Endodermal cell (in vitro differentiated cells): ENCODE data around the gene PRKCZ. TPM values are rescaled to one million over a fixed set of nuclear protein-coding genes. Genes with fewer than 3 reads are reported as not detected.

ENCODE experiments used
- DNase-seq: peaks from one replicate; pipeline ENCODE4 v3.0.0-alpha.2; 2017
- H3K27ac ChIP-seq: 2 replicates; pipeline ENCODE4 v1.5.1; 2013; ENCODE audit warnings: mild to moderate bottlenecking, low read depth, low read length, moderate library complexity
- H3K27me3 ChIP-seq: 2 replicates; pipeline ENCODE4 v1.6.1; 2013; ENCODE audit warnings: mild to moderate bottlenecking, low read length, moderate library complexity; ENCODE audit not compliant: insufficient read depth, control insufficient read depth, poor library complexity, severe bottlenecking
- H3K36me3 ChIP-seq: 2 replicates; pipeline ENCODE4 v1.7.0; 2013; ENCODE audit warnings: mild to moderate bottlenecking, low read length, moderate library complexity; ENCODE audit not compliant: control insufficient read depth, insufficient read depth
- H3K4me1 ChIP-seq: one replicate; pipeline ENCODE4 v1.7.0; 2013; ENCODE audit warnings: low read length; ENCODE audit not compliant: control insufficient read depth, insufficient read depth
- H3K4me3 ChIP-seq: 2 replicates; pipeline ENCODE4 v1.5.1; 2013; ENCODE audit warnings: mild to moderate bottlenecking, low read length, moderate library complexity
- H3K9ac ChIP-seq: 2 replicates; pipeline ENCODE4 v1.6.1; 2013; ENCODE audit warnings: mild to moderate bottlenecking, low read length, moderate library complexity; ENCODE audit not compliant: poor library complexity, severe bottlenecking; ENCODE audit errors: extremely low read depth
- H3K9me3 ChIP-seq: 2 replicates; pipeline ENCODE4 v1.6.1; 2013; ENCODE audit warnings: mild to moderate bottlenecking, low read length, moderate library complexity; ENCODE audit not compliant: control insufficient read depth
- H3K27ac Mint-ChIP-seq: 2 replicates; pipeline ENCODE4 v1.8.0; 2020; ENCODE audit warnings: mixed read lengths
- H3K27me3 Mint-ChIP-seq: 2 replicates; pipeline ENCODE4 v1.8.0; 2021; ENCODE audit warnings: mild to moderate bottlenecking, mixed read lengths; ENCODE audit not compliant: insufficient read depth
- H3K36me3 Mint-ChIP-seq: 2 replicates; pipeline ENCODE4 v1.8.0; 2020; ENCODE audit warnings: low read depth, mixed read lengths
- H3K4me1 Mint-ChIP-seq: 2 replicates; pipeline ENCODE4 v1.8.0; 2020; ENCODE audit warnings: mixed read lengths
- H3K4me3 Mint-ChIP-seq: 2 replicates; pipeline ENCODE4 v1.8.0; 2020; ENCODE audit warnings: mild to moderate bottlenecking, moderate library complexity, mixed read lengths
- H3K9me3 Mint-ChIP-seq: 2 replicates; pipeline ENCODE4 v1.8.0; 2020; ENCODE audit warnings: mild to moderate bottlenecking, mixed read lengths
- CTCF ChIP-seq: fragments of 200-600 bp; sonication (generic); conservative IDR thresholded peaks from 2 replicates; pipeline ENCODE4 v1.5.0; 2021; ENCODE audit warnings: antibody characterized with exemption, mild to moderate bottlenecking
- whole genome bisulfite sequencing, 2 experiments: methylation state at CpG; one replicate each; pipeline versions ENCODE4 v1.1.5 to v1.1.7; 2013; ENCODE audit warnings: missing lambda C conversion rate in 2 of 2, mixed read lengths in 1 of 2; ENCODE audit not compliant: insufficient coverage in 1 of 2, insufficient read length in 1 of 2; 5-methylcytosine and 5-hydroxymethylcytosine counted together
- total RNA-seq, 2 donors: library from RNA; stranded (reverse); fragmentation: NEBNext Ultra II Directional in 1 of 2; extraction: Animal tissue kit (Norgen Biotek cat#: 25700) in 1 of 2; gene quantifications; 2 replicates in 1 of 2; 3 replicates in 1 of 2; pipeline ENCODE4 v1.2.1, GENCODE V29; 2021

The PRKCZ gene
- total RNA-seq, 2 donors from 2014 or later = 49.9 to 68.5 TPM

GRCh38 chr1:2209400-2210083, 159.3 kb downstream of the PRKCZ start:
- WGBS, 2 experiments = 90 to 97% methylated on average over 11 to 18 of the region's 18 CpGs
- Histone ChIP-seq H3K9ac (no peak overlapping the region), H3K4me1 (peaks cover 10% of the 10 kb centered on the region), H3K36me3 (no peaks in the 10 kb centered on the region), H3K4me3 (no peak overlapping the region), H3K27me3 (peaks cover 8% of the 10 kb centered on the region), H3K9me3 (no peaks in the 10 kb centered on the region), H3K27ac (no peak overlapping the region)
- no peak for TF ChIP-seq CTCF
- H3K27ac Mint-ChIP-seq = peak overlapping the region; percentile 64
- peaks cover 12% of the 10 kb centered on the region for H3K27me3 Mint-ChIP-seq
- peaks cover 22% of the 10 kb centered on the region for H3K4me1 Mint-ChIP-seq
- H3K4me3 Mint-ChIP-seq = no peak overlapping the region
- no peaks in the 10 kb centered on the region for H3K36me3 Mint-ChIP-seq
- peak; percentile 61 for DNase-seq
- no peaks in the 10 kb centered on the region for H3K9me3 Mint-ChIP-seq

- Mint-ChIP-seq H3K36me3 (no peaks in the 10 kb centered on the region), H3K9me3 (no peaks in the 10 kb centered on the region), H3K27ac (peak overlapping the region; percentile 64), H3K4me3 (no peak overlapping the region), H3K27me3 (peaks cover 12% of the 10 kb centered on the region), H3K4me1 (peaks cover 22% of the 10 kb centered on the region)
- Histone ChIP-seq H3K27me3 (peaks cover 8% of the 10 kb centered on the region), H3K4me1 (peaks cover 10% of the 10 kb centered on the region), H3K36me3 (no peaks in the 10 kb centered on the region), H3K9ac (no peak overlapping the region), H3K27ac (no peak overlapping the region), H3K4me3 (no peak overlapping the region), H3K9me3 (no peaks in the 10 kb centered on the region)
- DNase-seq = peak; percentile 66
- TF ChIP-seq CTCF = no peak
- 84 to 95% methylated on average over 5 to 16 of the region's 19 CpGs for WGBS, 2 experiments
These were observed 160.0 kb downstream of the PRKCZ start for GRCh38 chr1:2210084-2210653.

- H3K4me3 ChIP-seq = no peak overlapping the region
- 95 to 97% methylated on average over 5 to 13 of the region's 13 CpGs for WGBS, 2 experiments
- no peaks in the 10 kb centered on the region for H3K36me3 ChIP-seq
- H3K9me3 ChIP-seq = no peaks in the 10 kb centered on the region
- no peaks in the 10 kb centered on the region for H3K9me3 Mint-ChIP-seq
- DNase-seq = peak; percentile 66
- H3K27ac ChIP-seq = no peak overlapping the region
- H3K9ac ChIP-seq = no peak overlapping the region
- H3K27me3 Mint-ChIP-seq = peaks cover 12% of the 10 kb centered on the region
- no peak for TF ChIP-seq CTCF
- H3K4me1 Mint-ChIP-seq = peaks cover 22% of the 10 kb centered on the region
- H3K27me3 ChIP-seq = peaks cover 6% of the 10 kb centered on the region
- H3K4me3 Mint-ChIP-seq = no peak overlapping the region
- peaks cover 10% of the 10 kb centered on the region for H3K4me1 ChIP-seq
- no peaks in the 10 kb centered on the region for H3K36me3 Mint-ChIP-seq
- H3K27ac Mint-ChIP-seq = no peak overlapping the region
These were observed 160.6 kb downstream of the PRKCZ start for GRCh38 chr1:2210786-2211185.
